IPS DF 4.7 (cell line): ENCODE measurements around the gene CASKIN2.
"Not testable (repeated sequence)": the region's sequence is repeated elsewhere in the genome, so short reads cannot be mapped to it uniquely, and the experiment has no call there.

ENCODE experiments used
- DNase-seq: peaks from one replicate; pipeline ENCODE4 v3.0.0-alpha.2; 2013; ENCODE audit warnings: low spot score; ENCODE audit errors: extremely low read depth

CASKIN2 gene

GRCh38 chr17:75491680-75492079 is 23.7 kb downstream of the CASKIN2 start:
- no peak for DNase-seq

DNA sequence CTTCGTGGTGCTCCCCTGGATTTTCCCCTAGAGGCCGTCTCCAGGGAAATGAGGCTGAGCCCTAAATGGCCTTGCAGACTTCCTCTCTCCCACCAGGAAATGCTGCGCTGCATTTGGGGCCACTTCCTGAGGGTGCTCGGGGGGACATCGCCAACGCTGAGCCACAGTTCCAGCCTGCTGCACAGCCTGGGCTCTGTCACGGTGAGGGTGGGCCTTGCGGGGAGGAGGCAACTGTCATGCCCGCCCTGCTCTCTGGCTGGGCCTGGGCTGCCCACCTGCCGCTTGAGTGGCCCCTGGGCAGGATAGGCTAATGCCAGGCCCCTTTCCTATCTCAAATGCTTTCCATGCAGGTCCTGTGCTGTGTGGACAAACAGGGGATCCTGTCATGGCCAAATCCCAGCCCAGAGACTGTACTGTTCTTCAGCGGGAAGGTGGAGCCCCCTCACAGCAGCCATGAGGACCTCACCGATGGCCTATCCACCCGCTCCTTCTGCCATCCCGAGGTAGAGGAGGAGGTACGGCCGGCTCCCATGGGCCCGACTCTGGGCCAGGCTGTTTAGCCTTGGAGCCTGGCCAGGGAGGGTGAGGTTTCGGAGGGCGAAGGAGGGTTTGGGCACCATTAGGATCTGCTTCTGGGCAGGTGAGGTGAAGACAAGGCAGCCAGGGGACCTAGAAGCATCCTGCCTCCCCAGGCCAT is 24.2 kb downstream of the CASKIN2 start:
- DNase-seq = no peak

DNA sequence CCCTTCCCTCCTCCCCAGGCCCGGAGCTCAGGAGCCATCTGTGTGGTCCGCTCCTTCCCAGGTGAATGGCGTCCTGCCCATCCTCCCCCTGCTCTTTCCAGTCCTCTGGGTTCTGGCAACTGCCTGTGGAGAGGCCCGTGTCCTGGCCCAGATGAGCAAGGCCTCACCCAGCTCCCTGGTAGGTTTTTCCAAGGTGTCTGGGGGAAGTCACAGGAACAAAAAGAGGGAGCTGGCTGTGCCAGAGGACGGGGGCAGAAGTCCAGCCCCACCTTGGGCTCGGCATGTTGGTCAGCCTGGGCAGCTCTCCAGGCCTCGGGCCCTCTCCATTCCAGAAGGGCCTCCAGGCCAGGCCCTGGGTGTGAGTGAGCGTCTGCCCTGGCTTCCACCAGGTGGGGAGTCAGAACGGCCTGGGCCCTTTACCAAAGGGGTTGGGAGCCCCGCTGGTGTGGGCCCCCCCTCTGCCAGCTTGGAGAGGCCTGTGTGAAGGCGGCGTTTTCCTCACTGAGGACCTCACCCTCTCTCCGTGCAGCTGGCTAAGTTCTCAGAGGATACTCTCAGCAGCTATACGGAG is 25.1 kb downstream of the CASKIN2 start:
- no peak for DNase-seq

- DNase-seq = no peak
These were observed 25.8 kb downstream of the CASKIN2 start for GRCh38 chr17:75489511-75489955.

GRCh38 chr17:75488693-75489510 is 26.4 kb downstream of the CASKIN2 start:
- DNase-seq = no peak

- DNase-seq = no peak
These were observed 27.8 kb downstream of the CASKIN2 start for GRCh38 chr17:75487351-75488070.

DNA sequence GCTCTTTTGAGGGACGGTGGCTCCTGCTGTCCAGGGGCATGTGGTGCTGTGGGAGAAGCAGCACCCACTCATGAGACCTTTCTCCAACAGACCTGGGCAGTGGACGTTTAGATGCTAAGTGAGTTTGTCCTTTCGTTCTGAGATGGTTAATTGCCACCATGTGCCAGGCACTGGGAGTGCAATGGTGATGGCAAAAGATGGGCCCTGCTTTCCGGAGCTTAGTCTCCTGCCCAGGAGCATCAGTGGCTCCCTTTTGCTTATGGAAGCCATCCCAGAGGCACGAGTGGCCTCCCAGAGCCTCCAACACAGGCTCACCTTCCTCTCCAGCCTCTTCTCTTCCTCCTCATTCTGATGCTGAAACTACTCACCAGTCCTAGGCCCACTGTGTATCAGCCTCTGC is 28.4 kb downstream of the CASKIN2 start:
- DNase-seq = no peak

DNA sequence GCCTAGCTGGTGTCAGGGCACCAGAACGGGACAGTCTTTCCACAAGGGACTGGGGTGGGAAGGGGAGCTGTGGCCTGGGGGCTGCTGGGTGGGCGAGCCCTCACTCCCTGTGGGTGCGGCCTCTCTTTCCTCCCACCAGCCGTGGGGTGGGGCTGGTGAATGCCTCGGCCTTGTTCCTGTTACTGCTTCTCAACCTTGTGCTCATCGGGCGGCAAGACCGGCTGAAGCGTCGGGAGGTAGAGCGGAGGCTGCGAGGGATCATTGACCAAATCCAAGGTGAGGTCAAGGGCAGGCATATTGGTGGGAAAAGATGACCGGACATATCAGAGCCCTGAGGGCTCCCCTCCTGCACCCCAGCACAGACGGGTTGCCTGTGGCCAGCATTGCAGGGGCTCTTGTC is 29.2 kb downstream of the CASKIN2 start:
- DNase-seq = no peak

GRCh38 chr17:75485688-75486087 is 29.6 kb downstream of the CASKIN2 start:
- DNase-seq = no peak

DNA sequence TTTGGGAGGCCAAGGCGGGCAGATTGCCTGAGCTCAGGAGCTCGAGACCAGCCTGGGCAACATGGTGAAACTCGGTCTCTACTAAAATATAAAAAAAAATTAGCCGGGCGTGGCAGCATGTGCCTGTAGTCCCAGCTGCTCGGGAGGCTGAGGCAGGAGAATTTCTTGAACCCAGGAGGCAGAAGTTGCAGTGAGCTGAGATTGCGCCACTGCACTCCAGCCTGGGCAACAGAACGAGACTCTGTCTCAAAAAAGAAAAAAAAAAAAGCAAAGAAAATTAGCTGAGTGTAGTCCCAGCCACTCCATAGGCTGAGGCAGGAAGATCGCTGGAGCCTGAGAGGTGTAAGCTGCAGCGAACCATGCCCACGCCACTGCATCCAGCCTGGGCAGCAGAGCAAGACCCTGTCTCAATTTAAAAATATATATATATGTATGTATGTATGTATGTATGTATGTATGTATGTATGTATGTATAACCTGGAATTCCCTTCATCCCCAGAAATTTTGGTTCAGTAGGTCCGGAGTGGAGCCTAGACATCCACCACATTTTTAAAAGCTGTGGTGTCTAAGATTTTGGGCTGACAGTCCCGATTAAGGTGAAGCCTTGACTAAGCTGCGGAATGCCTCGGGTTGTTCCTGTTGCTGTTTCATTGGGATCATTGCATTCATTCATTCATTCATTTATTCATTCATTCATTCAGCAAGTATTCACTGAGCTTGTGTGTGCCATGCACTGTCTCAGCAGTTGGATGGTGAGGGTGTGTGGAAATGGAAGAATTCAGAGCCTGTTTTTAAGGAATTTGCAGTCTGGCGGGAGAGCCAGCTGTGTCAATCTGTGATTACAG is 33.0 kb downstream of the CASKIN2 start:
- no peak for DNase-seq

GRCh38 chr17:75481194-75482068 is 33.9 kb downstream of the CASKIN2 start:
- no peak for DNase-seq

DNA sequence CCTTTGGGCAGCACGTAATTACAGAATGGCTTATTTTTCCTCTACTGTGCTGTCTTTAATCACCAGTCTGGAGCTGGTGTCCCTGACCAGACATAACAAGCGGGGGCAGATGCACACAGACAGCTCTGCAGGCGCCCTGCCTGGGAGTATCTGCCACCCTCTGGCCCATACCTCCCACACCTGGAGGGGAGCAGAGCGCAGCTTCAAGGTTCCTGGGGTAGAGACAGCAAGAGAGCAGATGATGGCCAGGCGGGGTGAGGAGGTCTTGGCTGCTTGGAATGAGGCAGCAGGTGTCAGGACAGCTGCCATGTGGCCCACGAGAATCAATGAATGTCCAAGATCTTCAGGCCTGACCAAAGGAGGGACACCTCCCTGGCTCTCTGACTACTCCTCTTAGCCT is 35.1 kb downstream of the CASKIN2 start:
- DNase-seq = no peak

DNA sequence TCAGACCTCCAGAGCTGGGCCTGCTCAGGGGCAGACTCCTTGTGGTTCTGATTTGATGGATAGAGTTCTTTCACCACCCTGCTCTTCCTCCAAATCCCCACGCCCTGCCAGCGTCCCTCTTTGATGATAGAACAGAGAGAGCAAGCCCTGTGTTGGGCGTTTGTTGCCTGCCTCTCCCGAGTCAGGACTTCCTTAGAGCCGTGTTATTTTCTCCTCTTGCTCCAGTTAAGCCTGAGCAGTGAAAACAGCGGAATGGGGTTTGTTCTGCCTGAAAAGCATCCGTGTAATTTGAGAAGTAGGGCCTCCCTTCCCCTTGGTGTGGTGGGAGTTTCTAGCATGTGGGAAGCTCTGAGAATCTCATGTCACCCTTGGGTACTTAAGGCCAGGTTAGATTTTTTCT is 36.8 kb downstream of the CASKIN2 start:
- DNase-seq = no peak

GRCh38 chr17:75477490-75477862 is 37.9 kb downstream of the CASKIN2 start:
- DNase-seq = not testable (repeated sequence)

GRCh38 chr17:75476752-75477489 is 38.4 kb downstream of the CASKIN2 start:
- no peak for DNase-seq

- no peak for DNase-seq
These were observed 39.1 kb downstream of the CASKIN2 start for GRCh38 chr17:75476271-75476671.

DNA sequence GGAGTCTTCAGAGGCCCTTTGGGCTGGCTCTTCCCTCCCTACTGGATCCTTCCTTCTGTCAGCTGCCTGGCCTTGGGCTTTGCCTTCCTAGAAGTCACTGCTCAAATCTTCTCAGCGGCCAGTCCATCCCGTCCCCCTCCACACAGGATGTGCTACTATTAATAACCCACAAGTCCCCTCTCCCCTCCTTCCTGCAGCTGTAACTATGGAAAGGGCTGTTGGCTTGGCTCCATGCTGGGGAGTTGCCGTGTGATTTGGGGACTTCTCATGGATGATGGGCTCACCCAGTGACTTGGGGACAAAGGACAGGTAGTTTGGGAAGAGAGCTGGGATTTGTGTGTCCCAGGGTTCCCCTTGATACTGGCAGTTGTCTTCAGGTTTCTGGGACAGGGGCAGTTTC is 39.5 kb downstream of the CASKIN2 start:
- DNase-seq = no peak

- DNase-seq = no peak
These were observed 40.0 kb downstream of the CASKIN2 start for GRCh38 chr17:75475144-75475835.

GRCh38 chr17:75474736-75475135 is 40.6 kb downstream of the CASKIN2 start:
- DNase-seq = no peak
